ENCODE measurements around the gene RSPO4.
"Not testable (repeated sequence)": the region's sequence is repeated elsewhere in the genome, so short reads cannot be mapped to it uniquely, and the experiment has no call there.

RSPO4 gene

DNA sequence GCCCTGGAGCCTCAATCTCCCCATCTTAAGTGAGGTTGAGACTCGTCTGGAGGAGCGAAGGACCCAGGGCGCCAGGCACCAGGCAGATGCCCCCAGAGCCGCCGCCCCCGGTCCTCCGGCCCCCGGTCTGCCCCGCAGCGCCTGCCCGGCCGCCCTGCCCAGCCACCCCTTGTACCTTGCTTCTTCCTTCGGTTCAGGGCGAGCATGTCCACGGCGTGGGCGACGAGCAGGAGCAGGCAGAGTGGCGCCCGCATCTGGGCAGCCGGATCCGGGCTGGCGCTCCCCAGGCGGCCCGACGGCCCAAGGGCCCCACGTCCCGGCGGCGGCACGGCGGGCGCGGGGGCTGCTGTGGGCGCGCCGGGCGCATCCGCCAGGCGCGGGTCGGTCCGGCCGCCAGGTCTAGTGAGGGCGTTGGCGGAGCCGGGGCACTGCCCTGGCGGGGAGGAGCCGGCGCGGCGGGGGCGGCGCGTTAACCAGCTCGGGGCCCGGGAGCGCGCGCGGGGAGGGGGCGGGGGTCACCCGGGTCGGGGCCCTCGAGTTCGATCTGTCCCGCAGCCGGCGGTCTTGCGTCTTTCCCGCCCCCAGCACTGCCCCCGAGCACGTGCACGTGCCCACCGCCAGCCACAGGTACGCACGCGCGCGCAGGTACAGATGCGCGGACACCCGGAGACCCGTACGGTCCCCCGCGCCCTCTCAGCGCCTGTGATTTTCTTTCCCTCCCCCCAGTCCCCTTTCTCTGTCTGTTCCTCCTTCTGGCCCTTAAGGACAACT, at the start of gene RSPO4:
Gene RSPO4 (minus strand): TSS at position 401 of the 771 bp plus-strand sequence. CDS start 147 bp downstream, at position 254.
- DNase-seq (ENCODE audit: low read depth) = no peak

DNA sequence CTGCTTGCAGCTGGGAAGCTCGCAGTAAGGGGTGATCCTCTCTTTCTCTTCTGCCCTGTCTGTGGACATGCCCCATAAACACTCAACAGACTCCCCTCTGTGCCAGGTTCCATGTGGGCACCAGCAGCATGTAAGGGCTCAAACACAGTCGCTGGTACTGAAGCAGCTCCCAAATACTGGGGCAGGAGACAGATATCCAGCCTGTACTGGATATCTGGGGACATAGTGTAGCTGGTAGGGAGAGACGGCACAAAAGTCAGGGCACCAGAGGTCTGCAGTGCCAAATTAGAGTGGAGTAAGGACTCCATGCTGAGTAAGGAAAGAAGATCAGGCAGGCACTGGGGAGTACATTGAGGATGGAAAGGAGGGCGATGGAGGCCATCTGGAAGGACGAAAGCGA, 48.3 kb upstream of the RSPO4 start:
- DNase-seq (ENCODE audit: low read depth) = no peak

DNA sequence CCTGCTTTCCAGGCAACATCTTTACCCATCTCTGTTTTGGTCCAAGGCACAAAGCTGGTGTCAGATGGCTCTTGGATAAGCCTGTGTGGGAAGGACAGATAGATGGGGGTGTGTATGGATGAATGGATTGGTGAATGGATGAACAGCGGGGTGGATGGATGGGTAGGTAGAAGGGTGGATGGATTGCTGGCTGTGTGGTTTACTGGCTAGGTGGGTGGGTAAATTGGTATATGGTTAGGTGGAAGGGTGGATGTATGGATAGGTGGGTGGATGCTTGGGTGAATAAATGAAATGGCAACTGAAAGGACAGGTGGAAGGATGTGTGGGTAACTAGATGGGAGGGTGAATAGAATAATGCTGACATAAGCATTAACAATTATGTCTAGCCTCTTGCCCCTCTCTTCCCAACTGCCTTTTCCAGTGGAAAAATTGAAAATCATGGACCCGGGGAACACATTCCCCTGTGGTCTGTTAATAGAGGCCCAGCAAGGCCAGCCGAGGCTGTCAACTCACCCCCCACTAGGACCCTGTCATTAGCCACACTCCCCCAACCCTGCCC, 43.8 kb upstream of the RSPO4 start:
- DNase-seq (ENCODE audit: low read depth) = no peak

DNA sequence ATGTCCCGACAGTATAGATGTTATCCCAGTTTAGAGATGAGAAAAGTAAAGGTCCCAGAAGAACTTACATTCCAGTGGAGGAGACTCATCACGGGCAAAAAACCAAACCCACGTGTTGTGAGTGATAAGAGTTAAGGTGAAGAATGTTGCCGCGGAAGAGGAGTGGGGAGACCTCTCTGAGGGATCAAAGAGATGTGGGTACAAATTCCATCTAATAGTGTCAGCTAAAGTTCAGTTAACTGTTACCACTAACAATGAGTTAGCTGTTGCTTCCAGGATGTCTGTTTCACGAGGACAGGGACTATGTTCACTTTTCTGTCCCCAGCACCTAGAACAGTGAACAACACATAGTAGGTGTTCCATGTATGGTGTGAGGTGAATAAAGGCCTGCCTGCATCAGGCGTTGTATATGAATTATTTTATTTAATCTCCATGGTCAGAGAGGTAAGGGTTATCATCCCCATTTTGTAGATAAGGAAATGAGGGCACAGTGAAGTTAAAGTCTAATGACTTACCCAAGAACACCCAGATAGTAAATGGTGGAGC, 39.8 kb upstream of the RSPO4 start:
- DNase-seq (ENCODE audit: low read depth) = no peak

DNA sequence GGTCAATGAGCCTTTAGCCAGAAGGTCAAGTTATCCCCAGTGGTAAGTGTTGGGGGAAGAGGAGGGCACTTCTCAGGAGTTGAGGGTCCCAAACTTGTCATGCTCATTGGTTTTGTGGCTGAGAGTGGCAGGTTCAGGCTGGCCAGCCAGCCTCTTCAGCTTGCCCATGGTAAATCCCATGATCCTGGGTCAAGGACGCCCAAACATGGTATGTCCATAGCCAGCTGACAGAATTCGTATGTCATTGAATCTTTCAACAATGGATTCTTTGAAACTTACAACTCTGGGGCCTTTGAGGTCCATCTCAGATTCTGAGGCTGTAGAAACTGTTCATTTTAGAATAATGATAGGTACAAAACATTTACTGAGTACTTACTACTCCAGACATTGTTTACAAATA, 36.1 kb upstream of the RSPO4 start:
- no peak for DNase-seq (ENCODE audit: low read depth)

DNA sequence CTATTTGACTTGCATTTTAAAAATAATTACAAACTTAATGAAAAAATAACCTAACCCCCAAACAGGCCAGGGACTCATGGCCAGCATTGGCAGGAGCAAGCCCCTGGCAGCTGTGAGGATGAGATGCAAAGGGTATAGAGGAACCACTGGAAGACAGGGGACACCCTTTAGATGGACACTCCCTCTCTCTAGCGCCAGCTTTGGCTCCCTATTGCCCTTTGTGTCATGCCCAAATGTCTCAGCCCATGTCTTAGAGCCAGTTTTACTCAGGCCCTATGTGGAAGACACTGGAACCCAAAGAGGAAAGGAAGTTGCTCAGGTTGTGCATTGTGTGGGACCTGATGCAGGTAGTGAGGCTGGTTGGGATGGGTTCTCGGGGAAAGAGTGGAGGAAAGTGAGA, 34.9 kb upstream of the RSPO4 start:
- DNase-seq (ENCODE audit: low read depth) = no peak

DNA sequence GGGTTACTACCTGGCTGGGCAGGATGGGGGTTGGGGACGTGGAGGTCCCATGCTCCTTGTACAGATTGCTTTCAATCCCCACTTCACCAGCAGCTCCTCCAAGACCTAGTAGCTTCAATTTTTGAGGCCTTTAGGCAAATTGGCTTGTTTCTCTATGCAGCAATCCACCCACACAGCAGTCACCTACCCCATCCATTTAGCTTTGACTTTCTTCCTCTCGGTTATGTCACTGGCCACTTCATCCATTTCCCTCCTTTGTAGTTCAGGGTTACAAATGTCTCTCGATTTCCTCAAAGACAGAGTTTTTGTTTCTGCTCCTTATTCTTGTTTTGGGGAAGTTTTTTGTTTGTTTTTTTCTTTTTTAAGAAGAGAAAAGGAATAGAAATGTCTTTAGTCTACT, 33.4 kb upstream of the RSPO4 start:
- no peak for DNase-seq (ENCODE audit: low read depth)

DNA sequence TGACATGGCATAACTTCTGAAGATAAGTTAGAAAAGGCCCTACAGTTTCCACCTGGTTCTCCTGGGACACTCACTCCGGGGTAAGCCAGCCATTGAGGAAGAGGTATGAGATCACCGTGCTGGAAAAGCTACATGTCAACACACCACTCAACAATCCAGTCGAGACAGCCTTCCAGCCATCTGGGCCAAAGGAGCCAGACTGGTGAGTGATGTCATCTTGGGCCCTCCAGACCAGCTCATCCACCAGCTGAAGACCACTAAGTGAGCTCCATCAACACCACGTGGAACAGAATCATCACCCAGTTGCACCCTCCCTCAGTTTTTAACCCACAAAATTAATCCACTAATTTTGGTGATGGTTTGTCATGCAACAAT, 32.3 kb upstream of the RSPO4 start:
- DNase-seq (ENCODE audit: low read depth) = no peak

DNA sequence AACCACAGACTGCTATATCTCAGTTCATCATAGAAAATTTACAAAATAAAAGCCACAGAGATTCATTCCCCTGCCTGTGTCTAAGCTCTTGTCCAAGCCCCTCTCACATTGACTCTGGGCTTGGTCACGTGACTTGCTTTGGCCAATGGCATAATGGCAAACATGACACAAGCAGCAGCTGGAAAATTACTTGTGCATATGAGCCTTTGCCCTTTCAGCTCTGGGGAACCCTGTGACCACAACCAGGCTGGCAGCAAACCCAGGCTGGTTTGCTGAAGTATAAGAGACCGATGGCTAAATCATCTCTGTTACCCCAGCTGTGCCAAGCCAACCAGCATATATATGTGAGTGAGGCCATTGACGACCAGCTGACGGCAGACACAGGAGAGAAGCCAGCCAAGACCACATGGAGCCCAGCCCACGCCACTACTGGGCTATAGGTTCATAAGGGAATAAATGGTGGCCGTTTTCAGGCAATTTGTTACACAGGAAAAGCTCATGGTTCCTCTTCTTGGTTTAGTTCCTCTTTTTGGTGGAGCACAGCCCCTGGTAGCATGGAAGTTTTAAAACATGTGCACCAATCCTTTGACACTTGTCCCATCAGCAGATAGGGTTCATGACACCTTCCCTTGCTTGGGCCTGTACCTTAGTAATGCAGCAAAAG, 31.8 kb upstream of the RSPO4 start:
- DNase-seq (ENCODE audit: low read depth) = no peak

DNA sequence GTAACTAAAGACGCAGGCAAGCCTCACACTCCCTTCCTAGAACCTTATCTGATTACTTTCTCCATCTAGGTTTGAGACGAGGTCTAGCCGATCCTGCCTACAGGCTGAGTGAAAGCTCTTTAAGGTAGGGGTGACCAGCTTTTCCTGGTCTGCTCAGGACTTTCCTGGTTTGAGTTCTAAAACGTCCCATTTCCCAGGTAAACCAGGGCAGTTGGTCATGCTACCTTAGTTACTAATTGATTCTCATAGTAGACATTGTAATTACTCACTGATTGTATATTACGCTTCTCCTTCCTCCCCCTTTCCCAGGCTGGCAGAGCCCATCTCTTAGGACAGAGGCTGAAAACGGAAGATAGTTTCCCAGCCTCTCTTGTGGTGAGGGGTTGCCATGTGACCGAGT, 27.9 kb upstream of the RSPO4 start:
- DNase-seq (ENCODE audit: low read depth) = no peak

DNA sequence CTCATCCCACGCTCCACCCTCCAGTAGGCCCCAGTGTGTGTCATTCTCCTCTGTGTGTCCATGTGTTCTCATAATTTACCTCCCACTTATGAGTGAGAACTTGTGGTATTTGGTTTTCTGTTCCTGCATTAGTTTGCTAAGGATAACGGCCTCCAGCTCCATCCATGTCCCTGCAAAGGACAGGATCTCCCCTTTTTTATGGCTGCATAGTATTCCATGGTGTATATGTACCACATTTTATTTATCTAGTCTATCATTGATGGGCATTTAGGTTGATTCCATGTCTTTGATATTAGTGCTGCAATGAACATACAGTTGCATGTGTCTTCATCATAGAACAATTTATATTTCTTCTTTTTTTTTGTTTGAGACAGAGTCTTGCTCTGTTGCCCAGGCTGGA, 24.1 kb upstream of the RSPO4 start:
- not testable (repeated sequence) for DNase-seq (ENCODE audit: low read depth)

DNA sequence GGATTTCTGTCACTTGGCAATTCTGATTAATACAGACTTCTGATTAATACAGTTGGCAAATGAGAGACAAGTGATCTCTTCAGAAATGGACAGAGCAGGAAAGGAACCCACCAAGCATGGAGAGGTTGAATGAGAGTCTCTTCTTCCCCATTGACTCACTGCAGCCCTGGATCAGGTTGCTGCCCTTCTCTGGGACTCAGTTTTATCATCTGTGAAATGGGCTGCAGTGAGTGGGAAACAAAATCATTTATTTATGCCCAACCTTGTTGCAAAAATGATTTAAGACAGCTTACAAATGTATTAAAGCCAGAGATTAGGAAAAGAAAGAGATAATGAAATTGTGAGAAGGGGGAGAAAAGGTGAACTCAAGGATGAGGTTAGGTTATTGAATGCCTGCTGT, 20.8 kb upstream of the RSPO4 start:
- no peak for DNase-seq (ENCODE audit: low read depth)

DNA sequence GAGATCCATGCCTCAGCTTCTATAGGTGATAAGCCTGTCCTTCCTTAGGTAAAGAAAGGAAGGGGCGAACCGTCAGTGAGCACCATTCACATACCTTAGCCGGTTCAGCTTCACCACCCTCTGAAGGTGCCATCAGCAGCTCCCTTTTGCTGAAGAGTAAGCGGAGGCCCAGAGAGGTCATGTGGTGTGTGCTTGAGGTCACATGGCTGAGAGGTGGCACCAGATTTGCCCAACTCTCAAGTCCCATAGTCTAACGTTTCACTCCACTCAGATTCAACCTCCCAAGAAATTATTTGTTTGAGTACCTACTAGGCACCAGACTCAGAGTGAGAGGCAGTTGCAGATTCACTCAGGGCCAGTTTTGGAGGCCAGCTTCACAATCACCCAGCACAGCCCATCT, 18.5 kb upstream of the RSPO4 start:
- no peak for DNase-seq (ENCODE audit: low read depth)

DNA sequence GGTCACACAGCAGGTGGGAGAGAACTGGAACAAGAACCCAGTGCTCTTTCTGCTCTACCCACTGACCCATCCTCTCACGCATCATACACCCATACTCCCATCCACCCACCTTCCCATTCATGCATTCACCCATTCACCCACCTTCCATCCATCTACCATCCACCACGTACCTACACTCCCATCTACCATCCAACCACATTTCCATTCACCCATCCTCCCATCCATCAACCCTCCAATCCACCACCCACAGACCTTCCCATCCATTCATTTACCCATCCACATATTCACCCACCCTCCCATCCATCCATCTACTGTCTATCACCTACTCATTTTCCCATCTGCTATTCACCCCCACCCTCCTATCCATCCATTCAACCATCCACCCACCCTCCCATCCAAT, 17.2 kb upstream of the RSPO4 start:
- no peak for DNase-seq (ENCODE audit: low read depth)

DNA sequence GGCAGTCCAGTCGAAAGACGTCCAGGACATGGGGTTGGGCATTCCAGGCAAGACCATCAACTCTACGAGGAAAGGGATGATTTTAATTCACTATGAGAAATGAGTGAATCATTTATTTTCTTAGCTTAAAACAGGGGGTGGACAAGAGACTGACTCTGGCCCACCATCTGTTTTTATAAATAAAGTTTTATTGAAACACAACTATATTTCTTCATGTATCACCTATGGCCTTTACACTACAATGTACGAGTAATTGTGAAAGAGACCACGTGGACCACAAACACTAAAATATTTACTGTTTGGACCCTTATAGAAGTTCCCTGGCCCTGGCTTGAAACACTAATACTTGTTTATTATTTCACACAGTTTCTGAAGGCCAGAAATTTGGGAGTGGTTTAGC, 15.6 kb upstream of the RSPO4 start:
- no peak for DNase-seq (ENCODE audit: low read depth)

DNA sequence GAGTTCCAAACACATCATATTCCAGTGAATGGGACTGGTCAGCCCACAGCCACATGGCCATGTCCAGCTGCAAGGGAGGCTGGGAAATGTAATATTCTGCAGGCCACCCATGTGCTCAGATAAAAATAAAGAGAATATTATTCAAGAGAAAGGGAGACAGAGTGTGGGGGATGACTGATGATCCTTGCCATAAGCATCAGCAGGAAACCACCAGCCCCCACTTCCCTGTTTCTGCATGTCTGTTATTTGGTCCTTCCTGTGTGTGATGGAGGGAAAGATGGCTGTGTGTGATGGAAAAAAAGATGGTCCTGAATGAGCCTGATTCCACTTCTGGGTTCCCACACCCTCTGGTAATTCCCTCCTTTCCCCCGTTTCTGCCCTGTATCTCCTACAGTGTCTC, 13.1 kb upstream of the RSPO4 start:
- no peak for DNase-seq (ENCODE audit: low read depth)

DNA sequence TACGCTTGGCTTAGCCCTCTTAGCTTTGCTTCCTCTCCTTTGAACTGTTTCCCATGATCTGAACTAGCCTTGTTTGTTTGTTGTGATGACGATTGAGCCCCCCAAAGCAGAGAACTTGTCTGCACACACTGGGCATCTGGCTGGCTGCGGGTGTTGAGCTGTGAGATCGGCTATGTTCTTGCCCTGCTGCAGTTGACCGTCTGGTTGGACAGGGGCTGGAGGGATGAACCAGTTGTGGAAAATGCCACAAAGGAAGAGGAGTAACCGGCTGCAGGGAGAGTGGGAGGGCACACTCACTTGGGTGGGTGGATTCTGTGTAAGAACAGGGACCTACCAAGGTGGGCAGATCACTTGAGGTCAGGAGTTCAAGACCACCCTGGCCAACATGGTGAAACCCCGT, 12.4 kb upstream of the RSPO4 start:
- DNase-seq (ENCODE audit: low read depth) = no peak

DNA sequence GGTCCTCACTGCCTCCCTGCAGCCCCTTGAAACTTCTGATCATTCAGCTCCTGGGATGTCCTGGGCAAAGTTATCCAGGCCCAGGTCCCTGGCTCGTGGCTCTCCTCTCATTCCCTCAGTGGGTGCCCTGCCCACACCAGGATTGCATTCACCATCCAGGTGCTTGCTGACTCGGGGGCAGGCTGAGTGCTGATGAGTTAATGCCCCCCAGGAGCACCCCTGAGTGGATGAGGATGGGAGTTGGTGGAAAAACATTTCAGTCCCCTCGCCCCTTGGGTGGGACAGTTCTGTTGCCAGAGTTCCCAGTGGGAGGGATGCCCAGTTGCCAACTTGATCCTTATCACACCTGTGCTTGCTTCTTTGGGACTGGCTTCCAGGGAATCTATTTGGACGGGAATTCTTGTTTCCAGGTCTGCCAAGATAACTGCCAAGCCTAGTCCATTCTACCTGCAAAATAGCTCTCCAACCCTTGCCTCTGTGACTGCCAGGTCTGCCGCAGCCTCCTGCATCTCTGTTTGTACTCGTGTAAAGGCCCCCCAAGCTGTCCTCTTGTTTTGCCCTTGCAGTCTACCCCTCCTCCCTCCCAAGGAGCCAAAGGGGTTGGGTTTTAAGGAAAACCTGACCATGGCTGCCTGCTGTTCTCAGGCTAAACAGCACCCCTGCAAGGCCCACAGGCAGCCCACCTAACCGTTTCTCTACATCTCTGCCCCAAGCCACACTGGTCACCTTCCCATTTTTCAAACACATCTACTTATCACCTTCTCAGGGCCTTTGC, 11.6 kb upstream of the RSPO4 start:
- DNase-seq (ENCODE audit: low read depth) = no peak

DNA sequence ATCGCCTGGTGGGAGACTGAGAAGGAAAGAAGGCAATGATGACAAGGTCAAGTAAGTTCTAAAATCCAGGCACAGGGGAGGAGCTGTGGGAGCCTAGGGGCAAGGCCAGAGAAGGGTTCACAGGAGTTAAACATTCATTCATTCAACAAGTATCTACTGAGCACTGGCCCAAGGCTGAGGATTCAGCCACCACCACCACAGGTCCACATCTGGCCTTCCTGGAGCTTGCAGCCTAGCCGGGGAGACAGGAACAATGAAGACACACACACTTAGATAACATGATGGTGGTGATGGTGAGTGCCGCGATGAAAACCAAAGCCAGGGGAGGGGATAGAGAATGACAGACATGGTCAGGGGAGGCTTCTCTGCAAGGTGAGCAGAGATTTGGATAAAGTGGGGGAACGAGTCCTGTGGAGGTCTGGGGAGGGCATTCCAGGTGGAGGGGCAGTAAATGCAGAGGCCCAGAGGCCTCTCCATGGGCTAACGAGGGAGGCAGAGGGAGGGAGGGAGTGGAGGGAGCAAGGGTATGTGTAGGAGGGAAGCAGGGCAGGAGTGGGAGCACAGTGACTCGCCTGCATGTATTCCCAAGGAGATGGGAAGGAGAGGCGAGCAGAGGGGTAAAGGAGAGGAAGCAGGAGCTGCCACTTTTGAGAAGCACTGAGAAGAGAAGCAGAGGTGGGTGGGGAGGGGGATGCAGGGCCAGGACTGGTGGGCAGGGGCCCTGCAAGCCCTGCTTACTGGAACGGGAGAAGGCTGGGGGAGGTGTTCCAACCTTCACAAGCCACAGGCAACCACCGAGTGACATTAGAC, 10.5 kb upstream of the RSPO4 start:
- DNase-seq (ENCODE audit: low read depth) = no peak

DNA sequence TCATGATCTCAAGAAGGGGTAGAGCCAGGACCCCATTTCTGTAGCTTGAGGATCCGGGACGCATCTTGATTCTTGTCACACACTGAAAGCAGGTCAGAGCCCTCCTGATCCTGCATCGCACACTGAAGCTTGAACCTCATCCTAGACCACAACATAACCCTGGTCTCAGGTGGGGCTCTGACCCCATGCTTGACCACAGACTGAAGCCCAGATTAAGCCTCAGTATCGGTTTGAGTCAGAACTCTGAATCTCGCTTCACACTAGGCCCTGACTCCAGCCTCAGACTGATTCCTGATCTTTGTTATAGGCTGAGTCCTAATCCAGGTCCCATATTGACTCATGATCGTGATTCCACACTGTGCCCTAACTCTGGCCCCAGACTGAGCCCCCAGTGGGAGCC, 8.5 kb upstream of the RSPO4 start:
- no peak for DNase-seq (ENCODE audit: low read depth)

DNA sequence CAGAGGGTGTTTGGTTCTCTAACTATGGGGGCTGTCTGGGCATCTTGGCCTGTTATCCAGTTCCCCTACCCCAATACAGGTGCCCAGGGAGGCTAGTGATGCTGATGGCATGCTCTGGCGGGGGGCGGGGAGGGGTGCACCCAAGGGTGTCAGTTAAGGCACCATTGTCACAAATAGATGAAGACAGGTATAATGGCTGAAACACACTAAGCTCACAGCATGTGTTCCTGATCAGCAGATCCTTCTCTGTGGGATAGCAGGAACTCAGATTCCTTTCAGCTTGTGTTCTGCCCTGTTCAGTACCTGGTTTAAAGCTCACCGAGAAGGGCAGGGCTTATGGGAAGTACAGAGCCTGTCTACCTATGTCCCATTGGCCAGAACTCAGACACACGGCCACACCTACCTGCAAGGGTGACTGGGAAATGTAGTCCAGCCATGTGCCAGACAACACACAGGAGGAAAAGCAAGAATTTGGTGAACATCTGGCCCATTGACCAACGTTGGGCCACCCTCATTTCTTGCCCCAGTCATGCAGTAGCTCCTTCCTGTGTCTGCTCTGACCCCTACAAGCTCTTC, 3.4 kb upstream of the RSPO4 start:
- DNase-seq (ENCODE audit: low read depth) = no peak

All from stimulated activated CD4-positive, alpha-beta T cell treated with anti-CD3 and anti-CD28 coated beads, Interleukin-2, amount 100 ng/mL, for 4 hours (primary cell).